Measurements from ENCODE around the gene SLC66A1.

DNA sequence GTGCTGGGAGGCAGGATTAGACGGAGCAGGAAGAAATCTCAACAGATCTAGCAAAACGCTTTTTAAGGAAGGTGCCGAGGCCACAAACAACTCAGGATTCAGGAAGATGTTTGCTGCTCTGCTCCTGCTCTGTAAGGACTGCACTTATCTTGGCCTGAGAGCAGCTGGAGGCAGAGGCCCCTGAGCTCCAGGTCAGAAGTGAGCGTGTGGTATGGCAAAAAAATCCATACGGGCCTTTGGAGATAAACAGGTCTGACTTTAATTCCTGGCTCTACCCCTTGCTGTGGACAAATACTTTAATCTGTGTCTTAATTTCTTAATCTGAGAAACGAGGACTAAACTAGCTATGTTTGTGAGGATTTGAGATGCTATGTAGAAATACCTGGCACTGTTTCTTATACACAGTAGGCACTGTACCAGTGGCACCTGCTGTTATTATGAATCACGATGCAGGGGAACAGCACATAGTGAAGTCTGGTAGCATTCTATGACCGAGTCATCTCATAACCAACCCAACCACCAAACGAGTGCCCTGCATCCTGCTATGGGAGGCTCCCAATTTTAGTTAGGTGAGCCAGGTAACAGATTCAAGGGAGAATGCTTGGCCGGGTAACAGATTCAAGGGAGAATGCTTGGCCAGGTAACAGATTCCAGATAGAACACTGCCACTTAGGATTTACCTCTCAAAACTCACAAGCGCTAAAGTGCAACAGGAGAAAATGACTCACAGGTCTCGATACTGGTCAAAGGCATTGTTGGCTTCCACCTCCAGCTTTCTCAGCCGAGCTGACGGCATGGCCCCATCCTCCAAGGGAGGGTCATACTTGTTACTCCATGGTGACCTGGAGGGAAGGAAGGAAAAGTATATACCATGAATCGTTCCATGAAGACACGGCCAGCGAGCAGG, 65.9 kb downstream of the SLC66A1 start:
- TF ChIP-seq CTCF (IDR thresholded peaks at IDR 0.05) (no peak), POLR2A (IDR thresholded peaks at IDR 0.05) (no peak)
